Measurements from ENCODE around the gene TNNT3. TPM values are rescaled to one million over a fixed set of nuclear protein-coding genes. Genes with fewer than 3 reads are reported as not detected.

Gene TNNT3
- polyA plus RNA-seq, 3 donors = 5.3 to 7.3 (median 5.9) TPM

GRCh38 chr11:1920128-1920908 is 815 bp downstream of the TNNT3 start:
- no peak for DNase-seq (ENCODE audit: low read depth in 3 of 3, low spot score in 2 of 3)

DNA sequence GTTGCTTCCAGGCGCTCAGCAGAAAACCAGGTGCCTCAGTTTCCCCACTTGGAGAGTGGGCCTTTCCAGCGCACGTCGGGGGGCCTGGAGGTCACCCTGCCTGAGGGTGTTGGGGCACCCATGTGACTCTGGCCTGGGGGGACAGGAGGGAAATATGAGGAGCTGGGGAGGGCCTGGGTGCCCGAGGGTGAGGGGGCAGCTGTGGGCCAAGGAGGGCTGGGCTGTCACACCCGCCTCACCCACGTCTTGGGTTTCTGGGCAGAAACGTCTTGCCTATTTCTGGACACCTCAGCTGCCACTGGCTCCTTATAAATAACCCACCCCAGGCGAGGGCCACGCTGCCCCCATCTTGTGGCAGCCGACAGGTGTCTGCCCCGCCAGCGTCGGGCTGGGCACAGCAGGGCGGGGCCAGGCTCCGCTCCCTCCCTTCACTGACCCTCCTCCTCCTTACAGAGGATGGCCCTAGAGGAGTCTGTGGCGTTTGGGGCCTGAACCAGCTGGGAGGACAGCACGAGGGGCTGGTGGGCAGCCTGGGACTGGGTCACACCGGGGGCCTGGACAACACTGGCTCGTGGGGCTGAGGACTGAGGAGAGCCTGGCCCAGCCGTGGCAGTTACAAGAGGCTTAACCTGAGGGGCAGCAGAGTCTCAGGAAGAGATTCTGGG is 1.5 kb downstream of the TNNT3 start:
- no peak for DNase-seq (ENCODE audit: low read depth in 3 of 3, low spot score in 2 of 3)

DNA sequence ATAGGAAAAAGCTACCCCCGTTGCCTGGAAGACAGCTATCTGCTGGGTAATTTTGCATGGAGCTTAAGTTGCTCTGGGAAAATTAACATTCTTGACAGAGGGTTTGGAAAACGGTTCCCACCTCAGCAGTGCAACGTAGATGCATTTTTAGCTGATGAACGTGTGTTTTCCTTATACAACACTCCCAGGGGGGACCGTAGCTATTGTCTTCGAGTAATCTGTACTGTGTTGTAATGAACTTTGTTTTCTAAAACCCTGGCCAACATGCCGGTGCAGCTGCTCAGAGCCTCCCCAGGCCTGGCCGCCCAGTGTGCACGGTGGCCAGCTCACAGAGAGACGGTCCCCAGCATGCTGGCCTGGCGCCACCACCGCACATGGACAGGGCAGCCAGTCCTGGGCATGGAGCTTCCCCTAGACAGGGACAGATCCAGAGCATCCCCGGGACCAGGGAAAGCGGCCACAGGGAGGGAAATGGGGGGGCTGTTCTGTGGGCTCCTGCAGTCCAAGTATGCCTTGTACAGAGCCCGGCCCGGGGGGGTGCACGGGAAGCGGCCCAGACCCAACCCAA is 2.2 kb downstream of the TNNT3 start:
- DNase-seq (ENCODE audit: low read depth in 3 of 3, low spot score in 2 of 3) = no peak

DNA sequence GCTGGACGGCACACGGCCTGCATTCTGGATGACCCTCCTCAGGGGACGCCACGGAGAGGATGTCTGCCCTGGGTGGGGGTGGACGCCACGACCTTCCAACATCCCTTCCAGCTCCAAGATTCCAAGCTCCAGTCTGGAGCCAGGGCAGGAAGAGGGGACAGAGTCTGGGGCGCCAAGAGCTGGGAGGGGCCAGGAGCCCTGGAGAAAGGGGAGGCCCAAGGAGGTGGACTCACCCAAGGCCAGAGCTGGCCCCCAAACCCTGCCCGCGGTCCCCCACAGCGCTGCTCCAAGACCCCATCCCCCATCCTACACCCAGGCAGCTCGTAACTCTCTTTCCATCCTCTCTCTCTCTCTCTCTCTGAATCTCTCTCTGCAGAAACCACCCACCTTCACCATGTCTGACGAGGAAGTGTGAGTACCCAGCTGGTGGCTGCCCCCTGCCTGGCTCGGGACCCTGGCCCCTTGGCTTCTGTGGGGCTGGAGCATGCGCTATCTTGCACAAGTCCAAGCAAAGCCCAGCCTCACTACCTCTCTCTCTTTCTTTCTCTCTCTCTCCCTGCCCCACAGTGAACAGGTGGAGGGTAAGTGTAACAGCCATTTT is 3.1 kb downstream of the TNNT3 start:
- no peak for DNase-seq (ENCODE audit: low read depth in 3 of 3, low spot score in 2 of 3)

DNA sequence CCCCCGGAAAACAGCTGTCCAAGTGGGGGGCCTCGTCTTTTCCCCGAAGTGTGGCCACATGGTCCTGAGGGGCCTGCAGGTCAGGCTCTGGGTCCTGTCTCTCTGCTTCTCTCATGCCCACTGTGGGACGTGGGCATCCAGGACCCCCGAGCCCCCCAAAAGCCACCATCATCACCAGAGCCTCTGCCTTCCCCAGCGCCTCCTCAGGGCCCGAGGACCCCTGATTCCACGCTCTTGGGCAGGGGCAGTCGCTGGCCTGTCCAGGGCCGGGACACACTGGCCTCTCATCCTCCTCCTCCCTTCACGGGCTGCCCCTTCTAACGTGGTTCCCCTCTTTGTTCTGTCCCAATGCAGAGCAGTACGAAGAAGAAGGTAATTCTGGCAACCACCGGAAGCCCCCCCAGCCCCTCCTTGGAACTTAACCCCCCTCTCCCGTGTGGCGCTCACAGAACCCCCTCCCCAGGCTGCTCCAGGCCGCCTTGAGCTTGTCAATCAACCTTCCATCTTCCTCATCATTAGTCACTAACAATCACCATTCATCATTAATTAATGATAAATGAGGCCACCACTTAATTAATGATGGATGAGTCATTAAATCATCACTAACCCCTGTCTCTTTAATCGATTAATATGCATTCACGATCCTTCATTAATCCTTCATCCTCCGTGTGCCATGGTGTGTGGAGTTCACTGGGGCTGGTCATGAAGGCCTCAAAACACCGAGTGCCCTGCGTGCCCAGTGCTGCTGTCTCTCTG is 3.9 kb downstream of the TNNT3 start:
- no peak for DNase-seq (ENCODE audit: low read depth in 3 of 3, low spot score in 2 of 3)

DNA sequence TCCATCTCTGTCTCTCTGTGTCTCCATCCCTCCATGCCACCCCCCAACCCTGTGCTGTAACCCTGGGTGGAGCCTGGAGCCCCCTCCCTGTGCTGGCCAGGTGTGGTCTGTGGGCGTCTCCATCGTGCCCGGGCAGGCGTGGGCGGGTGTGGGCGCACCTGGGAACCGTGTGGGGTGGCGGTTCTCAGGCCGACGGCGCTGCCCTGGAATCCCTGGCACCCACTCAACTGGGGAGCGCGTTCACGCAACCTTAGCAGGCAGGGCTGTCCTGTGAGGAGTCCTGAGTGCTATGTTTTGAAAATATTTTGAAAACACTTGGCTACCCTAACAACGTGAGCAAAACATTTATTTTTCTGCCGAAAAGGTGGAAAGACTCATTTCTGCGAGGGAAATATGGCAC is 4.7 kb downstream of the TNNT3 start:
- no peak for DNase-seq (ENCODE audit: low read depth in 3 of 3, low spot score in 2 of 3)

- DNase-seq (ENCODE audit: low read depth in 3 of 3, low spot score in 2 of 3) = no peak
Observed at GRCh38 chr11:1924646-1925372, 5.3 kb downstream of the TNNT3 start.

DNA sequence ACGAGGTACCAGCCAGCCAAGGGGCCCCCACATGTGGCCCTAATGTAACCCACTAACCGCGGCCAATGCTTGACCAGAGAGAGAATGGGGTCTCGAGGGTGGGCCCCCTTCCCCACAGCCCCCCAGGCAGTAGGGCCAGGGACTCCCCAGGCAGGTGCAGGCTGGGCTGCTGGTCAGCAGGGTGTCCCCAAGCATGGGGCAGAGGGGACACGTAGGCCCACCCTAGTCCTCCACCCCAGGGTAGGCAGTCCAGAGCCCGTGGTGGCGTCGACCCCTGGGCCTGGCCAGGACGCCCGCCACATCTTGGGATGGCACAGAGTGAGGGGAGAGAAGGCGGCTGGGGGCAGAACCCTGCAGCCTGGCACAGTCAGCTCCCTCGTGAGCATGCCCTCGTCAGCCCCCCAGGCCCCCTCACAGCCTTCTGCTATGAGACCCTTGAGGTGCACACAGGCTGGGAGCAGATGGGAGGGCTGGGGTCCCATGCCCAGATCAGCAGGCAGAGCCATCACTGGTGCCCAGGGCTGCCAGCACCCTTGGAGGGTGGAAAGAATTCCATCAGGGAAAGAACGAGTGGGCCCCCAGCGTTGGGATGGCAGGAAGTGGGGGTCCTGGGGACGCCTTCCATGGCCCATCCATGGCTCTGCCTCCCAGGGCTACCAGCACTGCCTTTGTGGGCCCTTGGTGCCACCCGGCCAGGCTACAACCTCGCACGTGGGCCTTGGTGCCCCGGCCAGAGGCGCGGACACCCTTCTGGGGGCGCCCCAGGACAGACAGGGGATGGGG is 6.1 kb downstream of the TNNT3 start:
- no peak for DNase-seq (ENCODE audit: low read depth in 3 of 3, low spot score in 2 of 3)

DNA sequence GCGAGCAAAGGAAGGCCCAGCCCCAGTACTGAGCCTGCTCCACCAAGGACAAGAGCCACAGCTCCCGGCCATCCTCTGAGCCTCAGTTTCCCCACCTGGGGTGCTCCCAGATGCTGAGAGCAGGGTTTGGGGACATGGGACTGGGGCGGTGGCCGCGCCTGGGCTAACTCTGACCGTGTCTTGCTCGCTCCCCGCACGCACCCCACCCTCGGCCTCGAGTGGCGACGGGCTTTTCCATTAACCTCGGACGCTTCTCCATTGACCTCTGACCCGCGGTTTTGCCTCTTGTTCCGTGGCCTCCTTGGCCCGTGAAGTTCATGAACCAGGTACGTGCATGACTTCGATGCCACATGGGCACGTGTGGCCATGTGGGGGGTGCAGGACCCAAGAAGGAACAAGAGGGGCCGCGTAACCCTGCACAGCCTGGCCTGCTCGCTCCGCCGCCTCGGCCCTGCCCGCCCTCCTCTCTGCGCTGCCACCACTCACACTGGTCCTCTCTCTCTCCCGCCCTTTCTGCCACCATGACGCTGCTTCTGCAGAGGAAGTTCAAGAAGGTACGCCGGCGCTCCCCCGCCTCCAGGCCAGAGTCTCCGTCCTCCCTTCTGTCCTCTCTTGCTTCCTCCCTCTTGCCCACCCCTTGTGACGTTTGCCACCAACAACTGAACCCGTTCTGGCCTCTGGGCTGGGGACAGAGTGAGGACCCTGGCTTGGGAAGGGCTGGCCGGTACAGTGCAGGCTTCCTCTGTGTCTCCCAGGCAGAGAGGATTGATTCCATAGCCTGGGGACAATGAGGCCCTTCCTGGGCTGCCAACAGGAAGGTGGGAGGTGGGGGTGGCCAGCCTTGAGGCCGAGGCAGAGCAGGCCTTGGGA is 6.9 kb downstream of the TNNT3 start:
- no peak for DNase-seq (ENCODE audit: low read depth in 3 of 3, low spot score in 2 of 3)

- DNase-seq (ENCODE audit: low read depth in 3 of 3, low spot score in 2 of 3) = no peak
Observed at GRCh38 chr11:1927026-1927847, 7.7 kb downstream of the TNNT3 start.

GRCh38 chr11:1927848-1928469 is 8.5 kb downstream of the TNNT3 start:
- DNase-seq (ENCODE audit: low read depth in 3 of 3, low spot score in 2 of 3) = no peak

GRCh38 chr11:1928470-1928890 is 9.0 kb downstream of the TNNT3 start:
- no peak for DNase-seq (ENCODE audit: low read depth in 3 of 3, low spot score in 2 of 3)

DNA sequence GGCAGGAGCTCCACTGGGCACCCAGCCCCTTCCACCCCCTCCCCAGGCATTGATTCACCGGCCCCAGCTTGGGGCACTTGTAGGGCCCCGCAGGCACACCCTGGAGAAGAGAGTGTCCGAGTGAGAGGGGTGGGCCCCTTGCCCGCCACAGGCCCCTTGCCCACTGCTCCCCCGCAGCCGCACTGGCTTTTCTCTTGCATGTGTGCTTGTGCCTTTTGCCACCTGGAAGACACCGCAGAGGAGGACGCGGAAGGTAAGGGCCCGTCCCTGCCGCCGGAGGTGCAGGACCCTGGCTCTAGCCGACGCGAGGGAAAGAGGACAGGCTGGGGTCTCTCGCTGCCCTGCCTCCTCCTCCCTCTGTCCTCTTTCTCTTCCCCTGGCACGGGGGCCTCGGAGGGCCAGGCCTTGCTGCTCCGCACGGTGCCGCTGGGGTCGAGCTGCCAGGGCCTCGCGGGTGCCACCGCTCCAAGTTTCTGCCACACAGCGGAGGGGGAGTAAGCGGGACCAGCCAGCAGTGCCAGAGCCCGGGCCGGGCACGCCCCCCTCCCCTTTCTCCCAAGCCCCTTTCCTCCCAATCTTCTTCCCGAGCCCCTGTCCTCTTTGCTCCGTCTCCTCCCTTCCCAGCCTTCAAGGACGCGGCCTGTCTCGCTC is 9.5 kb downstream of the TNNT3 start:
- DNase-seq (ENCODE audit: low read depth in 3 of 3, low spot score in 2 of 3) = no peak

- no peak for DNase-seq (ENCODE audit: low read depth in 3 of 3, low spot score in 2 of 3)
Observed at GRCh38 chr11:1929621-1930461, 10.3 kb downstream of the TNNT3 start.

DNA sequence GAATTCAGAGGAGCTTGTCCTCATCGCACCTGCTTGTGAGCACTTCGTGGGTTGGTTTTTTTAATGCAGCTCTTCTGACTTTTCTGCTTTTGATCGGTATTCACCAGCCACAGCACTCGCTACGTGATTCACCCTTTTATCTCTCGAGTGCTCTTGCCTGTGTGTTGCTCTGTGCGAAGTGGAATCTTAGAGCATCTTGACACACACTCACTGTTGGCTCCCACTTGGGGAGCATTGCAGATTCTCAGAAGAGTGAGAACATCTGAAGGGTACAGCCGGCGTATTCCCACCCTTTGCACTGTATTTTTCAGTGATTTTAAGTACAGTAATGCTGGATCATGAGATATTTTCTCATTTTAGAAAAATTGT is 10.9 kb downstream of the TNNT3 start:
- no peak for DNase-seq (ENCODE audit: low read depth in 3 of 3, low spot score in 2 of 3)
